ENCODE measurements around the gene SNAP25.

The SNAP25 gene

GRCh38 chr20:10263385-10264165 lies 44.9 kb downstream of the SNAP25 start:
- no peak overlapping the region for H3K4me3 ChIP-seq (ENCODE audit: low read length)
- no peak for TF ChIP-seq ZNF274 (IDR thresholded peaks at IDR 0.05; ENCODE audit: low read depth, low read length)

- no peak overlapping the region for H3K4me3 ChIP-seq (ENCODE audit: low read length)
- TF ChIP-seq ZNF274 (IDR thresholded peaks at IDR 0.05; ENCODE audit: low read depth, low read length), result no peak
Observed at GRCh38 chr20:10264166-10264558, 45.5 kb downstream of the SNAP25 start.

- TF ChIP-seq ZNF274 (IDR thresholded peaks at IDR 0.05; ENCODE audit: low read depth, low read length), result no peak
- no peak overlapping the region for H3K4me3 ChIP-seq (ENCODE audit: low read length)
Observed at GRCh38 chr20:10268636-10269035, 50.0 kb downstream of the SNAP25 start.

- H3K4me3 ChIP-seq (ENCODE audit: low read length), result no peak overlapping the region
- TF ChIP-seq ZNF274 (IDR thresholded peaks at IDR 0.05; ENCODE audit: low read depth, low read length), result no peak
Observed at GRCh38 chr20:10270630-10271029, 52.0 kb downstream of the SNAP25 start.

GRCh38 chr20:10271494-10272219 lies 53.0 kb downstream of the SNAP25 start:
- TF ChIP-seq ZNF274 (IDR thresholded peaks at IDR 0.05; ENCODE audit: low read depth, low read length), result no peak
- no peak overlapping the region for H3K4me3 ChIP-seq (ENCODE audit: low read length)

- H3K4me3 ChIP-seq (ENCODE audit: low read length), result no peak overlapping the region
- no peak for TF ChIP-seq ZNF274 (IDR thresholded peaks at IDR 0.05; ENCODE audit: low read depth, low read length)
Observed at GRCh38 chr20:10276878-10277580, 58.4 kb downstream of the SNAP25 start.

GRCh38 chr20:10277616-10278015 lies 59.0 kb downstream of the SNAP25 start:
- TF ChIP-seq ZNF274 (IDR thresholded peaks at IDR 0.05; ENCODE audit: low read depth, low read length), result no peak
- no peak overlapping the region for H3K4me3 ChIP-seq (ENCODE audit: low read length)

GRCh38 chr20:10278412-10278811 lies 59.8 kb downstream of the SNAP25 start:
- H3K4me3 ChIP-seq (ENCODE audit: low read length), result no peak overlapping the region
- TF ChIP-seq ZNF274 (IDR thresholded peaks at IDR 0.05; ENCODE audit: low read depth, low read length), result no peak

GRCh38 chr20:10280018-10280908 lies 61.6 kb downstream of the SNAP25 start:
- no peak overlapping the region for H3K4me3 ChIP-seq (ENCODE audit: low read length)
- no peak for TF ChIP-seq ZNF274 (IDR thresholded peaks at IDR 0.05; ENCODE audit: low read depth, low read length)

GRCh38 chr20:10281911-10282310 lies 63.3 kb downstream of the SNAP25 start:
- H3K4me3 ChIP-seq (ENCODE audit: low read length), result no peak overlapping the region
- TF ChIP-seq ZNF274 (IDR thresholded peaks at IDR 0.05; ENCODE audit: low read depth, low read length), result no peak

GRCh38 chr20:10282979-10283456 lies 64.4 kb downstream of the SNAP25 start:
- no peak overlapping the region for H3K4me3 ChIP-seq (ENCODE audit: low read length)
- TF ChIP-seq ZNF274 (IDR thresholded peaks at IDR 0.05; ENCODE audit: low read depth, low read length), result no peak

- H3K4me3 ChIP-seq (ENCODE audit: low read length), result no peak overlapping the region
- no peak for TF ChIP-seq ZNF274 (IDR thresholded peaks at IDR 0.05; ENCODE audit: low read depth, low read length)
Observed at GRCh38 chr20:10286356-10286755, 67.7 kb downstream of the SNAP25 start.

GRCh38 chr20:10288421-10288820 lies 69.8 kb downstream of the SNAP25 start:
- no peak for TF ChIP-seq ZNF274 (IDR thresholded peaks at IDR 0.05; ENCODE audit: low read depth, low read length)
- H3K4me3 ChIP-seq (ENCODE audit: low read length), result no peak overlapping the region

Data from GM08714 (cell line).